PC-9 (cell line): ENCODE results near the gene ZMAT3. TPM values are rescaled to one million over a fixed set of nuclear protein-coding genes. Genes with fewer than 3 reads are reported as not detected.

Experiments used
- BruUV-seq: library from RNA; stranded (reverse); fragments of 400-500 nt; replicated peaks from 2 replicates; lab custom pipeline; 2021; lab: Mats Ljungman, UMichigan
- CTCF ChIA-PET: fragments of 300-600 bp; sonication (Branson Sonifier 250); formaldehyde crosslinking; loops from one replicate; lab custom pipeline; 2022; ENCODE audit warnings: antibody characterized with exemption; lab: Charles Lee
- POLR2A ChIA-PET: fragments of 300-600 bp; sonication (Branson Sonifier 250); formaldehyde crosslinking; loops from one replicate; lab custom pipeline; 2022; ENCODE audit warnings: antibody characterized with exemption; ENCODE audit not compliant: unreplicated experiment; lab: Charles Lee
- DNase-seq, 2 experiments: peaks; one replicate each; pipeline versions ENCODE4 v3.0.0 to v3.0.0-alpha.2; 2015 to 2022; ENCODE audit warnings: mixed read lengths in 1 of 2
- H2AFZ ChIP-seq: fragments of 200-600 bp; sonication (generic); 2 replicates; pipeline ENCODE4 v1.8.1; 2017; ENCODE audit warnings: antibody characterized with exemption
- H3F3A ChIP-seq: fragments of 200-600 bp; sonication (generic); 2 replicates; pipeline ENCODE4 v1.8.1; 2017; ENCODE audit warnings: antibody characterized with exemption, mild to moderate bottlenecking, low read depth; ENCODE audit not compliant: insufficient read depth
- H3K27ac ChIP-seq: fragments of 200-600 bp; sonication (generic); 2 replicates; pipeline ENCODE4 v1.6.1; 2016; ENCODE audit warnings: mixed run types
- H3K27me3 ChIP-seq: fragments of 200-600 bp; sonication (generic); 2 replicates; pipeline ENCODE4 v1.6.1; 2016; ENCODE audit warnings: low read depth, mixed run types; ENCODE audit not compliant: insufficient read depth
- H3K36me3 ChIP-seq: fragments of 200-600 bp; sonication (generic); 2 replicates; pipeline ENCODE4 v1.6.1; 2016; ENCODE audit warnings: low read depth, mixed run types
- H3K4me1 ChIP-seq: fragments of 200-600 bp; sonication (generic); replicated peaks from 2 replicates; pipeline ENCODE4 v1.6.1; 2016; ENCODE audit warnings: mixed run types; ENCODE audit not compliant: insufficient read depth
- H3K4me2 ChIP-seq: fragments of 200-600 bp; sonication (generic); 2 replicates; pipeline ENCODE4 v1.6.1; 2017; ENCODE audit warnings: mixed run types
- H3K4me3 ChIP-seq: fragments of 200-600 bp; sonication (generic); 2 replicates; pipeline ENCODE4 v1.6.1; 2016; ENCODE audit warnings: mixed run types
- H3K79me2 ChIP-seq: fragments of 200-600 bp; sonication (generic); 2 replicates; pipeline ENCODE4 v1.6.1; 2017; ENCODE audit warnings: low read depth, mixed run types
- H3K9me2 ChIP-seq: fragments of 200-600 bp; sonication (generic); 2 replicates; pipeline ENCODE4 v1.8.1; 2017; ENCODE audit warnings: mild to moderate bottlenecking; ENCODE audit not compliant: insufficient read depth
- H3K9me3 ChIP-seq: fragments of 200-600 bp; sonication (generic); 2 replicates; pipeline ENCODE4 v1.8.1; 2016; ENCODE audit warnings: low read depth; ENCODE audit not compliant: insufficient read depth
- H4K20me1 ChIP-seq: fragments of 200-600 bp; sonication (generic); 2 replicates; pipeline ENCODE4 v1.8.1; 2017; ENCODE audit not compliant: insufficient read depth
- CTCF ChIP-seq: fragments of 200-600 bp; sonication (generic); conservative IDR thresholded peaks from 2 replicates; pipeline ENCODE4 v1.6.1; 2017; ENCODE audit warnings: mixed run types, antibody characterized with exemption, mild to moderate bottlenecking, moderate library complexity
- EZH2 ChIP-seq: fragments of 200-600 bp; sonication (generic); IDR thresholded peaks from 2 replicates; pipeline ENCODE4 v1.8.0; 2017; ENCODE audit warnings: antibody characterized with exemption, low read depth
- intact Hi-C: fragments of 100-400 bp; cut with micrococcal nuclease; formaldehyde crosslinking; loops from one replicate; pipeline ENCODE4 v1.10.0; 2022; ENCODE audit not compliant: unreplicated experiment
- total RNA-seq: library from RNA; stranded (reverse); gene quantifications from 2 replicates; pipeline ENCODE4 v1.2.3, GENCODE V29; 2021

The ZMAT3 gene
- total RNA-seq, 1 experiment from 2014 or later = 5.9 TPM

GRCh38 chr3:179018808-179019207 lies 52.8 kb downstream of the ZMAT3 start:
- ChIA-PET POLR2A (no interaction called here), CTCF (interaction anchor here (0.6 kb wide), 2 partner anchors 297 to 635 kb away, joined by 3 to 6 read pairs; no protein-coding TSS in a partner anchor)
- no peaks in the 10 kb centered on the region for H3K9me3 ChIP-seq
- H3K4me3 ChIP-seq = no peak overlapping the region
- H3F3A ChIP-seq = no peaks in the 10 kb centered on the region
- H3K9me2 ChIP-seq = no peaks in the 10 kb centered on the region
- TF ChIP-seq EZH2 = no peak
- no peaks in the 10 kb centered on the region for H4K20me1 ChIP-seq
- H3K4me2 ChIP-seq = no peak overlapping the region
- intact Hi-C loops = loop anchor here (5.0 kb wide), 1 partner anchor 73 kb away; no protein-coding TSS in a partner anchor
- H3K79me2 ChIP-seq = no peaks in the 10 kb centered on the region
- H3K4me1 ChIP-seq = no peaks in the 10 kb centered on the region
- H2AFZ ChIP-seq = no peak overlapping the region
- DNase-seq = no peak
- BruUV-seq = no TSS peak
- no peaks in the 10 kb centered on the region for H3K36me3 ChIP-seq
- H3K27me3 ChIP-seq = no peaks in the 10 kb centered on the region
- H3K27ac ChIP-seq = no peak overlapping the region

GRCh38 chr3:179016979-179017670 lies 54.5 kb downstream of the ZMAT3 start:
- intact Hi-C loops = loop anchor here (5.0 kb wide), 1 partner anchor 75 kb away; no protein-coding TSS in a partner anchor
- H3K4me3 ChIP-seq = no peak overlapping the region
- H2AFZ ChIP-seq = no peak overlapping the region
- no TSS peak for BruUV-seq
- H3K27ac ChIP-seq = no peak overlapping the region
- H3K4me1 ChIP-seq = no peaks in the 10 kb centered on the region
- ChIA-PET CTCF (interaction anchor here (0.6 kb wide), 1 partner anchor 77 kb away, joined by 4 read pairs; no protein-coding TSS in a partner anchor), POLR2A (no interaction called here)
- H3K79me2 ChIP-seq = no peaks in the 10 kb centered on the region
- H4K20me1 ChIP-seq = no peaks in the 10 kb centered on the region
- H3K36me3 ChIP-seq = no peaks in the 10 kb centered on the region
- H3F3A ChIP-seq = no peaks in the 10 kb centered on the region
- DNase-seq = no peak
- H3K4me2 ChIP-seq = no peak overlapping the region
- no peaks in the 10 kb centered on the region for H3K9me2 ChIP-seq
- H3K9me3 ChIP-seq = no peaks in the 10 kb centered on the region
- no peaks in the 10 kb centered on the region for H3K27me3 ChIP-seq
- TF ChIP-seq CTCF (no peak), EZH2 (no peak)

GRCh38 chr3:179015551-179016020 lies 56.0 kb downstream of the ZMAT3 start:
- ChIA-PET CTCF (interaction anchor here (0.6 to 1.4 kb wide), 4 partner anchors 22 to 547 kb away, joined by 3 to 11 read pairs (median 6); partner anchors contain the start of gene ACTL6A), POLR2A (no interaction called here)
- Histone ChIP-seq H4K20me1 (no peaks in the 10 kb centered on the region), H3K27ac (no peak overlapping the region), H3K27me3 (no peaks in the 10 kb centered on the region), H3K79me2 (no peaks in the 10 kb centered on the region), H3F3A (no peaks in the 10 kb centered on the region), H2AFZ (no peak overlapping the region), H3K4me3 (no peak overlapping the region), H3K4me2 (no peak overlapping the region), H3K36me3 (no peaks in the 10 kb centered on the region), H3K4me1 (no peaks in the 10 kb centered on the region), H3K9me3 (no peaks in the 10 kb centered on the region), H3K9me2 (no peaks in the 10 kb centered on the region)
- intact Hi-C loops = loop anchor here (1.0 to 5.0 kb wide), 5 partner anchors 77 to 543 kb away; no protein-coding TSS in a partner anchor
- BruUV-seq = no TSS peak
- TF ChIP-seq CTCF (peak; percentile 97), EZH2 (no peak)
- DNase-seq = peak; percentile 67 to 76
